Activated CD4-positive, alpha-beta T cell treated with anti-CD3 and anti-CD28 coated beads for 48 hours (primary cell): ENCODE data around the gene PTPRQ.

Experiments used
- DNase-seq: peaks from one replicate; pipeline ENCODE4 v3.0.0-alpha.2; 2020

The PTPRQ gene

DNA sequence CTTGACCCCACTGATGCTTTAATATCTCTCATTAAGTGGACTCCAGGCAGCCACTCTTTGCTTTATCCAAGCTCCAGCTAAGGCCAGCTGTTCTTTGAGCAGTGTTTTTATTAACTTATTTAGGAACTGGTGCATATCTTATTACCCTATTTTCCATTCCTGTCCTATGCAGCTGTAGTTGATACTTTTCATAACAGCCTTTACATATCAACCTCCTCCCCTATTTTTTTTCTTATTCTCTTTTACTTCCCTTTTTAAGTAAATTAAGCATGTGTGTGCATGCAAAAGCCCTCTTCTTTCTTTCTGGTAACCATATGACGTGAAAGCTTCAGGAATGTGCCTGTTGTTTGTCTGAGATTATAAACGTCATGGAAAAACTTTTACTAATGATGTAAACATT, 121.2 kb downstream of the PTPRQ start:
- no peak for DNase-seq

DNA sequence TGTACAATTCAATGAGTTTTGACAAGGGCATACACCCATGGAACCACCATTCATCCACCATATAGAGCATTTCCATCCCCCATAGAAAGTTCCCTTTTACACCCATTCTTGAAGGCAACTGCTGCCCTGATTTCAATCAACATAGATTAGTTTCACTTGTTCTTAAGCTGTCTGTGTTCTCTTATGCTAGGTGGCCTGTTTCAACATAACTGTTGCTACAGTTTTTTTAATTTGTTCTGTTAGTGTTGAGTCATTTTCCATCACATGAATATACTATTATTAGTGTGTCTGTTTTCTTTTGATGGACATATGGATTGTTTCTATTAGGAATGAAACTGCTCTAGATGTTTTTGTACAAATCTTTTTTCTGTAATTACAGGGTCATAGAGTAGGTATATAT, 123.4 kb downstream of the PTPRQ start:
- no peak for DNase-seq

DNA sequence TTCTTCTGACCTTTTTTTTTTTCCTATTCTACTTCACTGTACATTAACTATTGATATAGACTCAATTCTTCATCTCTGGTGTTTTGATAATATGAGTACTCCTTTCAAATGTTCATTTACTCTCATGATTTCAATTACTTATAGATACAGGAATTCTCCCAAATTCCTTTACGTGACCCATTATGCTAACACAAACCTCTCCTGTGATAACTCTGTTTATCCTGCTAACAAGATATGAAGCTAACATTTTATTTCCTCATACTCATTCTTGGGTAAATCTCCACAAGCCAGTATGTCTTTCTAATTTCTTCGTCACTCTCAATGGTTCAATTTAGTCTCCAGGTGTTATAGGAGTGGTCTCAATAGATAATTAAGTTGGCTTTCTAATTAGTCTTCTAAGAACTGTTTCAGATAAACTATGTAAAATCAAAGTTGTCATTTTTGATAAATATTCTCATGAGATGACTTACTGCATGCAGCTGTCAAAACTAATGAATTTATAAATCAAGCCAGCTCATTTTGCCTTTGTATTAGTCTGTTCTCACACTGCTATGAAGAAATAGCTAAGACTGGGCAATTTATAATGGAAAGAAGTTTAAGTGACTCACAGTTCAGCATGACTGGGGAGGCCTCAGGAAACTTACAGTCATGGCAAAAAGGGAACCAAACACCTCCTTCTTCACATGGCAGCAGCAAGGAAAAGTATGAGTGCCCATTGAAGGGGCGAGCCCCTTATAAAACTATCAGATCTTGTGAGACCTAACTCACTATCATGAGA, 132.8 kb downstream of the PTPRQ start:
- DNase-seq: no peak

DNA sequence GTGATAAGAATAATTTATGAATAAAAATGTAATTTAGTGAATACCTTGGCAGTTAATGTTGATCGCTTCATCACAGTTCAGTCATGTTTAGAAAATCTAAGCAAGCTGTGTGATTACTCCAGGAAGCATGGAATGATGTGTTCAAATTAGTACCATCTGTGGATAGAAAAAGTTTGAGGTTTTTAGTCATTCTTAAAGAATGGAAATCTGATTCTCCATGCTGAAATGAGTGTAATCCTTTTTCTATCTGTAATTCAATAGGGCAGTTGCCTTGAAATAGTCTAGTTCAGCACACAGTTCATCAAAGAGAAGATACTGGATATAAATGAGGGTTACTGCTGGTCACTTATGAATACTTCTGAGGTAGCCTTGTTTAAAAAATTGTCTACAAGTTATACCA, 136.2 kb downstream of the PTPRQ start:
- DNase-seq: no peak

DNA sequence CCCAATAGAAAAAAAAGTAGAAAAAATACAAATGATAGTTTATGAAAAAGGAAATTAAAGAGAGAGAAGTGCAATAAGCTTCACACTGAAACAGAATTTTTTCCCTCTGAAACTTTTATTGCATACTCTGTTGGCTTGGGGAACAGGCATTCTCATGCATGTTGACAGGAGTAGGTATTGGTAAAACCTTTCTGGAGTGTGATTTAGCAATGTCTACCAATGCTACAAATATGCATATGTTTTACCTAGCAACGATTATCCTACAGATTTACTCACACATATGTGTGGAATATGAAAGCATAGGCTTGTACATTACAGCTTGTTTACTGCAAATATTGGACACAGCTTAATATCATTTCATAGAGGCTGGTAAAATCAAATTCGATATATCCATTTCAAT, 137.7 kb downstream of the PTPRQ start:
- no peak for DNase-seq

DNA sequence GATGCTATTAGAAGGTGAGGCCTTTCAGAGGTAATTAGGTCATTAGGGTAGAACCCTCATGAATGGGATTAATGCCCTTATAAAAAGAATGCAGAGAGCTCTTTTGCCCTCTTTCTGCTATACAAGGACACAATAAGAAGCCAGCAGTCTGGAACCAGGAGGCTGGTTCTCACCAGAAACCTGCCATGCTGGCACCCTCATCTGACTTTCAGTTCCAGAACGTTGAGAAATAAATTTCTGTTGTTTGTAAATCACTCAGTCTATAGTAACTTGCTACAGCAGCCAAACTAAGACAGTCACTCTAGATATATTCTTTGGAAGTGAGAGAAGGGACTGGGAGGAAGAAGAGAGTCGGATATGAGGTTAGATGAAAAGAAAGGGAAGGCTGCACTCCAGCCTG, 138.4 kb downstream of the PTPRQ start:
- no peak for DNase-seq

DNA sequence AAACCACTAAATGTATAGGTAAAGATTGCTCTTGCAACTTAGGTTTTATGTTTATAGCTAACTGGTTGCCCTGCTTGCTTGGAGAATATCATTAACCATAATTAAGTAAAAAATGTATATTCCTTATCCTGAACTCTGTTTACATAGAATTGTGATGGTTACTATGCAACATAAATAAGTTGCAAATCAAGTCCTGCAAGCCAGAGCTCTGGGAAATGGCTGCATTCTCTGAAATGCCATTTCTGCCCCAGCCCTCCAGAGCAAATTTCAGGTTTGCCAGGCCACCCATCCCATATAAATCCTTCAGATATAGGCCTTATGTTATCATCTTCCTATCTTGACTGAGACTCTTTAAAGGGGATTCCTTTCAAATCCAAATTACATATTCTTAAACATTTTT, 145.0 kb downstream of the PTPRQ start:
- DNase-seq: no peak

DNA sequence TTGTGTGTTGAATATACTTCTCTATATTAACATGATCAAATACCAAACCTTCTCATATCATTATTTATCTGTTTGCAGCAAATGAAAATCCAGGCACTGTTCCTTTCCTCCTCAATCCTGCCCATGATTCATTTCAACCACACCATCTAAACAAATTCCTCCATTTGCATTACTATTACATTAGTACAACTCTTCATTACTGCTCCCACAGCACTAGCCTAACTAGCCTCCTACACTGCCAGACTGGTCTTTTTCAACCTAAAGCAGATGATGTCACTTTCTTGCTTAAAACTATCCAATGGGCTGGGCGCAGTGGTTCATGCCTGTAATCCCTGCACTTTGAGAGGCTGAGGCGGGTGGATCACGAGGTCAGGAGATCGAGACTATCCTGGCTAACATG, 146.1 kb downstream of the PTPRQ start:
- DNase-seq: no peak

DNA sequence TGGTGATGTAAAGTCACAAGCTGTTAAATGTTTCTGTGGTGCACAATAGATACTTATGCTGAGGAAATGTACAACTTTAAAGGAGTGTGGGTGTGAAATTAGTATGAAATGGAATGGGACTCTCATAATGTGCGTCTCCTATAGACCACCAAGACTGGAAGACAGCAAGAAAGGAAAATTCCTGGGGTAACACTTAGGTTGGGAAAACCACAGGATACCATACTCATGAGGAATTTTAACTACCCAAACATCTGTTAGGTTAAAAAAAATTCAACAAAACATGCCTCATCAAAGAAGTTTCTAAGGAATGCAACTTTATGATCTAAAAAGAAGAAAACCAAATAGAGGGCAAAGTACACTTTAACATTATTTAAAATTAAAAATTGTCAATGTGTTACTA, 149.7 kb downstream of the PTPRQ start:
- DNase-seq: no peak

DNA sequence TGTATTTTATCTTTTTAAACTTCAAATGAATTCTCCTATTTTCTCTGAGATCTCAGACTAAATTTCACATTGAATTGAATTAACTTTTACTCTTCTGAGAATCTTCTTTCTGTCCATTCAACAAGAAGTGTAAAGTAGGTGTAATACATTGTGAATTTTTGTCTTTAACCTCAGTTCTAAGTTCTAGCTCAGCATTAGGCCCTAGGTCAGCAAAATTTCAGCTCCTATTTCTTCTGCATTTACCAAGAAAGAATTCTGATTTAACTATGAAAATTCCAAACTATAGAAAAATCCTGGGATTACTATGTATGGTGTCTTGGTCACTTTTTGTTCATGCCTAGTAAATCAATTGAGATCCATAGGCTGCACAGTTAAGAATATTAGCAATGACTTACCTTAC, 152.5 kb downstream of the PTPRQ start:
- DNase-seq: no peak

DNA sequence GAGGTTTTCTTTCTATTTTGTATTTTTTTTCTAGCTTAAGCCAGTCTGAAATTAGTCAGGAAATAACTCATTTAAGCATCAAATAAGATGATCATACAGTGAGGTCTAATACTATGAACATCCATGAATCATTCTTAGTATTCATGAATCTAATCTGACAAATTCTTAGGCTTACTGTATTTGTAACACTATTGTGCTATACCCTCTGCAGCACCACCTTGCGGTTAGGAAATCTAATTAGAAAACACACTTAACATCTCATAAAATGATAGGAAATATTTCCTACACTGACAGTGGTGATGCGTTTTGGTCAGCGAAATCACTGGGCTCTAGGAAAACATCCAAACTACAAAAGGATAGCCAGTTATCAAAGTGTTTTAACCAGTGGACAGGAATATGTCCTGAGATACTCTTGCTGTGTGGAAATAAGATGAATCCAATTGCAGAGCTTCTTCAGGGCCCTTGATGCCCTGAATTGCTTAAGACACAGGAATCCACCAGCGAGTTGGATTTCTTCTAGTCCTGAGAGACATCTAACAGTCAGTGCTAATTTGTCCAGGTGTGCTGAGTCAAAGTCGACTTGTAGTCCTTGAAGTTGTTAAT, 154.1 kb downstream of the PTPRQ start:
- no peak for DNase-seq

DNA sequence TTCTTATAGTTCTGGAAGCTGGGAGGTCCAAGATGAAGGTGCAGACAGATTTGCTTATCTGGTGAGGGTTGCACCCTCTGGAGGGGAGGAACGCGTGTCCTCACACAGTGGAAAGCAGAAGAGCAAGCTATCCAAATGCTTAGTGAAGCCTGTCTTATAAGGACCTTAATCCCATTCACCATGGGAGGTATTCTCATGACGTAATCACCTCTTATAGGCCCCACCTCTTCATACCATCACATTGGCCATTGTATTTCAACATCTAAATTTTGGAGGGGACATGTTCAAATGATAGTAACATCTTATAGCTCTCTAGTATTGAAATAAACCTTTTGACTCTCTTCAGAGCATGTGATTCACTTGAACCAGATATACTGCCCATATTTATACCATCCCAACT, 158.4 kb downstream of the PTPRQ start:
- no peak for DNase-seq

DNA sequence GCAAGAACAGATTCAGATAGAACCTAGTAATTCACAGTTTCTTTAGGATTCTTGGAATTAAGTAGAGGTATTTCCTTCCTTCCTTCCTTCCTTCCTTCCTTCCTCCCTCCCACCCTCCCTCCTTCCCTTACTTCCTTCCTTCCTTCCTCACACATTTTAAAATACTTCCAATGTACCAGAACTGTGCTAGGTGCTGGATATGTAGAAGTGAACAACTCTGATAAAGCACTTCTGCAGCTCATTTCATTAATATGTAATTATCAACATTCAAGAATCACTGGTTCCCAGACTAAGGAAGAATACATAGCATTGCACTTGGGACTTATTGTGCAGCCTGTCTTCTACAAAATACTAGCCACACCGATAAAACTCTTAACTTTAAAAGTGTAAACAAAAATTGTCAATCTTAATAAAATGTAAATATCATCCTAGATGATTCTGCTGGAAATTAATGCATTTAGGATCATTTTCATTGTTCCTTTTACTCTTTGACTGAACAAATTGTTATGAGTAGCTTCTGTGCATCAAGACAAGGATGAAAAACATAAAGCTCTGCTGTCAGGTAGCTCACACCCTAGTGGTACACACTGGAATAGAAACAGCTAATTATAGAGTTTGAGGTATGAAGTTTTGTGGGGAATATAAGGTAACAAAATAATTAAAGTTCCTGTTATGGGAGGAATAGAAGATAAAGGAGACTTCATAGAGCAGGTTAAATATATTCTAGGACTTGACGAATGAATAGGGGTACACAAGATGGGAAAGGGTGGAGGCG, 163.5 kb downstream of the PTPRQ start:
- no peak for DNase-seq

DNA sequence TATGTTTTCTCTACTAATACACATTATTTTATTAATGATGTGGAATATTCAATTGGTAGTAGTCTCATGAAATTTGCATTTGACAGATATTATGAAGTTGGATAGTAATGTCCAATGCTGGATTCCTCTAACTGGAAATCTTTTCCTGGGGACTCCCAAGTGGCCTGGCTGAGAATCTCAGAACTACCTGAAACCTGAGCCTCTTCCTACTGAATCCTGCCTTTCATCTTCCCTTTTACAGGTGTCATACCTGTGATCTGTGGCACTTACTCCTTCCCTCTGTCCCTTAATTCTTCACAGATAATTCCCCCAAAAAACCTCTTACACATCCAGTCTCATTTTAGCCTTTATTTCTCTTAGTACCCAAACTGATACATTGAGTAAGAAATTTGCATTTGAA, 173.7 kb downstream of the PTPRQ start:
- no peak for DNase-seq

DNA sequence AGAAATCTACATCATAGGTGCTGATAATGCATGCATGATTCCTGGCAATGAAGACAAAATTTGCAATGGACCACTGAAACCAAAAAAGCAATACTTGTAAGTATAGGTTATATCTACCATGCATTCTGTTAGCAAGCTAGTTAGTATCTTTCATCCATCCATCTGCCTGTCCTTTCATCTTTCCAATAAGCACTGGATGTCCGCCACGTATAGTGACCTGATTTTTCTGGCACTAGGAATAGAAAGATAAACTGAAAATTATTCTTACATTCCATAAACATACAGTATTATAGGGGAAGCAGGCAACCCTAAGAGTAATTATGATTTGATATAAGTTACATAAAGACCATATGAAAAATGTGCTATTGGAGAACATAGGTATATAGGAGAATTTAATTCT, 176.2 kb downstream of the PTPRQ start:
- DNase-seq: no peak

DNA sequence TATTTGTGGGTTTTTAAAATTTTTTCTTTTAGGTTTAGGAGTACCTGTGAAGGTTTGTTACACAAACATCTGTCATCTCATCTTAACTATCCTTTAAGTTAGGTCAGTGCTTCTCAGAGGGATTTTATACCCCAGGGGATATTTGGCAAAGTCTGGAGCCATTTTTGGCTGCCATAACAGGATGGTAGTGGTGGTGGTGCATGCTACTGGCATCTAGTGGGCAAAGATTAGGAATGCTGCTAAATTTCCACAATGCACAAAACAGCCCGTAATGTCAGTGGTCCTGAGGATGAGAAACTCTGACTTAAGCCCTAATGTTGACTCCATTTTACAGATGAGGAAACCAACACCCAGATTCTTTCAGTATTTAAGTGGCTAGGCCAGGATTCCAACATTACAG, 178.2 kb downstream of the PTPRQ start:
- no peak for DNase-seq

DNA sequence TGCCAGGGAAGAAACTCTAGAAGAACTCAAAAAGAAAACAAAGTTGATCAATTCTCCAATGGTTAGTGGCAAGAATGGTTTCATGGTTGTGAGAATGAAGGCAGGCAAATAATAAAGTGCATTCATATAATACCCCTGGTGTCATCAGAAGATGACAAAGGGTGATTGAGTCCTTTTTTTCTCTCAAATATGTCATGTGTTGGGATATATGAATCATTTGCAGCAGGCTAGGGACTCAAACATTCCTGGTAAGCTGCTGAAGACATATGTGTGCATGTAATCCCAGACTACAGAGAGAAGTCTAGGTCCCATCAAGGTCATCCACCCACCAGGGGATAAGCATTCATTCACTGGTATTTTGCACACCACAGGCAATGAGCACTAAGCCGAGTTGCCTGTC, 181.0 kb downstream of the PTPRQ start:
- no peak for DNase-seq

DNA sequence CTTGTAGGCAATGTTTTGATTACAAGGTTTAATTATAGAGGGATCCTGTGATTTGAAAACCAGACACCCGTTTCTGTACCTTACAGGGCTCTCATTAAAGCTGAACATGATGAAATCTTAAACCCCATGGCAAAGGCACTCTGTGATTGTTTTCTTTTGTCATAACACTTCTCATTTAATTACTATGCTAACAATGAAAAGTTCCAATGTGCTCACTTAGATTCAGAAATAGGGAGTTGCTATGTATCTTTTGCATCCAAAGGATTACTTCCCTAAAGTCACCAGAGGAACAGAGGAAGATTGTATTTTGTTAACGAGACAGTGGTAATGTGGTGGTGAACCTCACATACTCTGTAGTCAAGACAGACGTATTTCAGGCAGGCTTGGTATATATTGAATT, 181.9 kb downstream of the PTPRQ start:
- DNase-seq: no peak

DNA sequence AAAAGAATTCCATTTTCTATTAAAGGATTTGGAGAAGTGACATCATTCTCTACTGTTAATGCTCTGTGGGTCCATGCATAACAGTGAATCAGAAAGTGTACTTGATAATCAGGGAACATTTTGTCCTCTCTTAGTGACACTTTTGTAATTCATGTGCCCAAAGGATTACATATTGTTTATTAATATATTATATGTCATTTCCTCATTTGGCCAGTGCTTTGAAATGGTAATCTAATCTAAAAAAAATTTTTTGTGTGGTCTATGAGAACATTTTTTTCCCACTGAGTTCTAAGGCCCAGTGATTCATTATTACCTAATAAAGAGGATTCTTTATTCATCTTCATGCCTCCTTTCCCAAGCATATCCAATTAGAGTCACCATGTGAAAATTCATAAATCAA, 183.7 kb downstream of the PTPRQ start:
- no peak for DNase-seq

DNA sequence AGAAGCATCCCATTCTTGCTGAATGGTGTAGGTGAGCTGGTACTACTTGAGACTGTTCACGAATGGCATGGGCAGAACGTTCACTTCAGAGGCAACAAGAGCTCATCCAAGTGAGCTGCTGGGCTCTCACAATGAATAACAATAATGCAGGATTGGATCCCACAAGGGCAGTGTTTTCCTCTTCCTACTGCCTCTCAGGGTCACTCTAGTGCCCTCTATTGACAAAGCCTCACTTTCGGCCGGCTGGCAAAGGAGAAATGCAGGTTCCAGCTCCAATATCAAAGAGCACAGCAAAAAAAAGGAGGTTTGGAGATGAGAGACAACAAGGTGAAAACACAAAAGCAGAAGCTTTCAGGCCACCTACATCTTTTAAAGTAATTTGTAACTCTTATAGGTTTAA, 188.8 kb downstream of the PTPRQ start:
- DNase-seq: no peak

DNA sequence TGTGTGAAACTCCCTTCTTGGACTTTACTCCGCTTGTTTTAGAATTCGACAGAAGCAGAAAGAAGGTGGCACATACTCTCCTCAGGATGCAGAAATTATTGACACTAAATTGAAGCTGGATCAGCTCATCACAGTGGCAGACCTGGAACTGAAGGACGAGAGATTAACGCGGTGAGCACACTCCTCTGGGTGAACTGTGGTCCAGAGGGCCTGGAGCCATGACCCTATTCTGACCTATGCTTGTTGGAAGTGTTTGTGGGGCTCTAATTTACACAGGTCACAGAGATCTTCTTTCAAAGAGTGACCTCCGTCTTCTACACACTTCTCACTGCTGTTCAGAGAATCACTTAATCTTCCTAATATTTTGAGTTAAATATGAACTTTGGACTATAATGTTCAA, 190.9 kb downstream of the PTPRQ start:
- DNase-seq: no peak

DNA sequence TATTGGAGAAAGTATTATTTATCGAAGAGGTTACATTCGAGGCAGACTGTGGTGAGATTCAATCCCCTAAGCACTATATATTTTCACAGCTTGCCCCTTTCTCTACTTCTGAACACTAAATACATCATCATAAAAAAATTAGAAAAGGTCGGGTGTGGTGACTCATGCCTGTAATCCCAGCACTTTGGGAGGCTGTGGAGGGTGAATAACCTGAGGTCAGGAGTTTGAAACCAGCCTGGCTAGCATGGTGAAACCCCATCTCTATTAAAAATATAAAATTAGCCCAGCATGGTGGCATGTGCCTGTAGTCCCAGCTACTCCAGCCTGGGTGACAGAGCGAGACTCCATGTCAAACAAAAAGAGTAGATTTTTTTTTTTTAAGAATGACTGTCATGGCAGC, 192.8 kb downstream of the PTPRQ start:
- DNase-seq: no peak

DNA sequence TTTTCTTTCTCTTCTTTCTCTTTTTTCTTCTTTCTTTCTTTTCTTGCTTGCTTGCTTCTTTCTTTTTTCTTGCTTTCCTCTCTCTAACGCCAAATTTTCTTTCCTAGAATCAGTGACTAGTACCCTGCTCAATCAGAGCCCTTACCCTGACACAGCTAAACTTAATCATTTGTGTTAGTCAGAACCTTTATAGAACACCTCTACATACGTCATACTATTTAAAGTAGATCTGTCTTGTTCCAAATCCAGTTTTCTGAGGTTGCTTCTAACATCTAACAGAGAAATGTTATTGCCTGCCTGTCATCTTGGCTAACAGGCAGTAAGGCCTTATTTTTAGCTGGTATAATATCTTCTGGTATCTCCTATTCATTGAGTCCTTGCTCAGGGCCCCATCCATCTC, 197.9 kb downstream of the PTPRQ start:
- no peak for DNase-seq

DNA sequence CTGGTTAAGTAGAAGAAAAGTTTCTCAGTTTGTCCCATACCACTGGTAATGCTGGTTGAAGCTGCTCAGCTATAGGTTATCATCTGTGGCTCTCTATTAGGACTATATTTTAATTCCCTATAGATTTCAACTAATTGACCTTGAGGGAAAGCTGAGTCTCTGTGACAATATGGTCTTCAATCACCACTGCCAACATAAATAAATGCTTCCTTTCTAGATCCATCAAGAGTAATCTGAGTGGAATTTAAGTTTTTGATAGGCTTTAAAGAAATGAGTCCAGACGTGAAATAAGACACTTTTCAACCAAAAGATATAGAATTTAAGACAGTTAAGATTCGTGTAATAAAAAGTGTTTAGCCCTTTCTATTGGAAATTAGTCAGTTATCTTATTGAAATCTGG, 199.9 kb downstream of the PTPRQ start:
- DNase-seq: no peak
